HEK293 (cell line): ENCODE data around the gene ZNF521.

Experiments
- BCL11A ChIP-seq: fragments of 450-650 bp; formaldehyde crosslinking; IDR thresholded peaks from 2 replicates; pipeline ENCODE4 v1.5.1; 2016; ENCODE audit warnings: low read depth, missing biosample characterization, missing genetic modification characterization
- HOXA7 ChIP-seq: sonication (generic); formaldehyde crosslinking; IDR thresholded peaks from 2 replicates; pipeline ENCODE4 v1.8.1; 2022; ENCODE audit warnings: missing genetic modification reagents, borderline replicate concordance
- KLF1 ChIP-seq: fragments of 450-650 bp; formaldehyde crosslinking; IDR thresholded peaks from 2 replicates; pipeline ENCODE4 v1.5.1; 2016; ENCODE audit warnings: missing biosample characterization, missing genetic modification characterization
- SP3 ChIP-seq: fragments of 450-650 bp; formaldehyde crosslinking; IDR thresholded peaks from 2 replicates; pipeline ENCODE4 v1.5.1; 2016; ENCODE audit warnings: missing biosample characterization, missing genetic modification characterization
- YY1 ChIP-seq: fragments of 450-650 bp; formaldehyde crosslinking; IDR thresholded peaks from 2 replicates; pipeline ENCODE4 v1.5.1; 2018; ENCODE audit warnings: missing biosample characterization, missing genetic modification characterization
- ZNF148 ChIP-seq: fragments of 450-650 bp; formaldehyde crosslinking; IDR thresholded peaks from 2 replicates; pipeline ENCODE4 v1.5.0; 2017; ENCODE audit warnings: missing biosample characterization, missing genetic modification characterization, borderline replicate concordance
- ZNF155 ChIP-seq: fragments of 450-650 bp; formaldehyde crosslinking; IDR thresholded peaks from 2 replicates; pipeline ENCODE4 v1.5.1; 2016; ENCODE audit warnings: missing biosample characterization, missing genetic modification characterization
- ZNF274 ChIP-seq, 2 experiments: fragments of 200-500 bp in 1 of 2; fragments of 450-650 bp in 1 of 2; sonication (Bioruptor generic) in 1 of 2; formaldehyde crosslinking in 1 of 2; IDR thresholded peaks; 2 replicates each; pipeline versions ENCODE4 v1.5.1 to v1.6.1; 2014 to 2016; ENCODE audit warnings: borderline replicate concordance in 1 of 2, inconsistent platforms in 1 of 2, low read length in 1 of 2, missing biosample characterization in 1 of 2, missing genetic modification characterization in 1 of 2
- ZNF473 ChIP-seq: fragments of 450-650 bp; formaldehyde crosslinking; IDR thresholded peaks from 2 replicates; pipeline ENCODE4 v1.5.1; 2017; ENCODE audit warnings: missing biosample characterization, missing genetic modification characterization
- ZNF571 ChIP-seq: fragments of 450-650 bp; formaldehyde crosslinking; IDR thresholded peaks from 2 replicates; pipeline ENCODE4 v1.5.0; 2017; ENCODE audit warnings: missing biosample characterization, missing genetic modification characterization
- ZNF677 ChIP-seq: fragments of 450-650 bp; IDR thresholded peaks from 2 replicates; pipeline ENCODE4 v1.5.0; 2018; ENCODE audit warnings: missing biosample characterization, mild to moderate bottlenecking, missing genetic modification characterization, moderate library complexity
- ZNF707 ChIP-seq: fragments of 450-650 bp; formaldehyde crosslinking; IDR thresholded peaks from 2 replicates; pipeline ENCODE4 v1.5.1; 2016; ENCODE audit warnings: missing biosample characterization, missing genetic modification characterization
- TF ChIP-seq, protein P1 (sequence below): fragments of 450-650 bp; formaldehyde crosslinking; IDR thresholded peaks from 2 replicates; pipeline ENCODE4 v1.5.1; 2016; ENCODE audit warnings: missing biosample characterization, missing genetic modification characterization
- TF ChIP-seq, protein P2 (sequence below): fragments of 450-650 bp; formaldehyde crosslinking; IDR thresholded peaks from 2 replicates; pipeline ENCODE4 v1.5.1; 2016; ENCODE audit warnings: missing biosample characterization, missing genetic modification characterization, low read depth

- TF ChIP-seq, protein P1, sequence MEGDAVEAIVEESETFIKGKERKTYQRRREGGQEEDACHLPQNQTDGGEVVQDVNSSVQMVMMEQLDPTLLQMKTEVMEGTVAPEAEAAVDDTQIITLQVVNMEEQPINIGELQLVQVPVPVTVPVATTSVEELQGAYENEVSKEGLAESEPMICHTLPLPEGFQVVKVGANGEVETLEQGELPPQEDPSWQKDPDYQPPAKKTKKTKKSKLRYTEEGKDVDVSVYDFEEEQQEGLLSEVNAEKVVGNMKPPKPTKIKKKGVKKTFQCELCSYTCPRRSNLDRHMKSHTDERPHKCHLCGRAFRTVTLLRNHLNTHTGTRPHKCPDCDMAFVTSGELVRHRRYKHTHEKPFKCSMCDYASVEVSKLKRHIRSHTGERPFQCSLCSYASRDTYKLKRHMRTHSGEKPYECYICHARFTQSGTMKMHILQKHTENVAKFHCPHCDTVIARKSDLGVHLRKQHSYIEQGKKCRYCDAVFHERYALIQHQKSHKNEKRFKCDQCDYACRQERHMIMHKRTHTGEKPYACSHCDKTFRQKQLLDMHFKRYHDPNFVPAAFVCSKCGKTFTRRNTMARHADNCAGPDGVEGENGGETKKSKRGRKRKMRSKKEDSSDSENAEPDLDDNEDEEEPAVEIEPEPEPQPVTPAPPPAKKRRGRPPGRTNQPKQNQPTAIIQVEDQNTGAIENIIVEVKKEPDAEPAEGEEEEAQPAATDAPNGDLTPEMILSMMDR (tag by site-specific recombination): no peak
- TF ChIP-seq HOXA7 (CRISPR knock-in tag) (no peak), ZNF677 (tag by site-specific recombination) (no peak), ZNF274 (IDR thresholded peaks at IDR 0.05; ENCODE audit: low read length) (no peak), ZNF274 (tag by site-specific recombination; IDR thresholded peaks at IDR 0.05; ENCODE audit: borderline replicate concordance) (no peak), YY1 (tag by site-specific recombination) (no peak), ZNF707 (tag by site-specific recombination) (no peak), BCL11A (no peak), ZNF473 (tag by site-specific recombination) (no peak), KLF1 (tag by site-specific recombination) (no peak), ZNF148 (tag by site-specific recombination) (no peak), SP3 (tag by site-specific recombination) (no peak), ZNF155 (tag by site-specific recombination) (no peak), ZNF571 (tag by site-specific recombination) (no peak)
- TF ChIP-seq, protein P2, sequence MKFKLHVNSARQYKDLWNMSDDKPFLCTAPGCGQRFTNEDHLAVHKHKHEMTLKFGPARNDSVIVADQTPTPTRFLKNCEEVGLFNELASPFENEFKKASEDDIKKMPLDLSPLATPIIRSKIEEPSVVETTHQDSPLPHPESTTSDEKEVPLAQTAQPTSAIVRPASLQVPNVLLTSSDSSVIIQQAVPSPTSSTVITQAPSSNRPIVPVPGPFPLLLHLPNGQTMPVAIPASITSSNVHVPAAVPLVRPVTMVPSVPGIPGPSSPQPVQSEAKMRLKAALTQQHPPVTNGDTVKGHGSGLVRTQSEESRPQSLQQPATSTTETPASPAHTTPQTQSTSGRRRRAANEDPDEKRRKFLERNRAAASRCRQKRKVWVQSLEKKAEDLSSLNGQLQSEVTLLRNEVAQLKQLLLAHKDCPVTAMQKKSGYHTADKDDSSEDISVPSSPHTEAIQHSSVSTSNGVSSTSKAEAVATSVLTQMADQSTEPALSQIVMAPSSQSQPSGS (tag by site-specific recombination): no peak
These were observed 56.3 kb downstream of the ZNF521 start for GRCh38 chr18:25295624-25296138.
